ENCODE data around the gene RABGAP1L. TPM values are rescaled to one million over a fixed set of nuclear protein-coding genes. Genes with fewer than 3 reads are reported as not detected.

The RABGAP1L gene
- total RNA-seq, 4 donors from 2014 or later = 39.3 to 101 (median 63.7) TPM

DNA sequence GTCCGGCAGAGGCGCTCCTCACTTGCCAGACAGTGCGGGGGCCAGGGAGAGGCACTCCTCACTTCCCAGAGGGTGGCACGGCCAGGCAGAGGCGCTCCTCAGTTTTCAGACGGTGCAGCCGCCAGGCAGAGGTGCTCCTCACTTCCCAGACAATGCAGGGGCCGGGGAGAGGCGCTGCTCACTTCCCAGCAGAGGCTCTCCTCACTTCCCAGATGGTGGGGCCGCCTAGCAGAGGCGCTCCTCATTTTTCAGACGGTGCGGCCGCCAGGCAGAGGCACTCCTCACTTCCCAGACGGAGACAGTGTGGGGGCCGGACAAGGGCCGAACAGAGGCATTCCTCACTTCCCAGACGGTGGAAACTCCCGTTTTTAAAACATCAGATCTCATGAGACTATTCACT, 602.0 kb downstream of the RABGAP1L start:
- DNase-seq (ENCODE audit: extremely low spot score) = no peak
- H3K4me3 ChIP-seq = no peak overlapping the region
- intact Hi-C loops (cut with DNase I) = no loop called here
- H3K9me3 ChIP-seq = no peaks in the 10 kb centered on the region
- WGBS = 91% methylated on average over 15 of the region's 19 CpGs
- H3K36me3 ChIP-seq = no peaks in the 10 kb centered on the region
- no peak overlapping the region for H3K27ac ChIP-seq (replicated peaks in 1 of 4)
- no peaks in the 10 kb centered on the region for H3K27me3 ChIP-seq
- no peaks in the 10 kb centered on the region for H3K4me1 ChIP-seq
- TF ChIP-seq, protein P1, sequence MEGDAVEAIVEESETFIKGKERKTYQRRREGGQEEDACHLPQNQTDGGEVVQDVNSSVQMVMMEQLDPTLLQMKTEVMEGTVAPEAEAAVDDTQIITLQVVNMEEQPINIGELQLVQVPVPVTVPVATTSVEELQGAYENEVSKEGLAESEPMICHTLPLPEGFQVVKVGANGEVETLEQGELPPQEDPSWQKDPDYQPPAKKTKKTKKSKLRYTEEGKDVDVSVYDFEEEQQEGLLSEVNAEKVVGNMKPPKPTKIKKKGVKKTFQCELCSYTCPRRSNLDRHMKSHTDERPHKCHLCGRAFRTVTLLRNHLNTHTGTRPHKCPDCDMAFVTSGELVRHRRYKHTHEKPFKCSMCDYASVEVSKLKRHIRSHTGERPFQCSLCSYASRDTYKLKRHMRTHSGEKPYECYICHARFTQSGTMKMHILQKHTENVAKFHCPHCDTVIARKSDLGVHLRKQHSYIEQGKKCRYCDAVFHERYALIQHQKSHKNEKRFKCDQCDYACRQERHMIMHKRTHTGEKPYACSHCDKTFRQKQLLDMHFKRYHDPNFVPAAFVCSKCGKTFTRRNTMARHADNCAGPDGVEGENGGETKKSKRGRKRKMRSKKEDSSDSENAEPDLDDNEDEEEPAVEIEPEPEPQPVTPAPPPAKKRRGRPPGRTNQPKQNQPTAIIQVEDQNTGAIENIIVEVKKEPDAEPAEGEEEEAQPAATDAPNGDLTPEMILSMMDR (IDR thresholded peaks at IDR 0.05) = no peak
- no peak for TF ChIP-seq EP300 (IDR thresholded peaks at IDR 0.05)
- TF ChIP-seq POLR2AphosphoS5 (IDR thresholded peaks at IDR 0.05) = no peak
- TF ChIP-seq POLR2A (IDR thresholded peaks at IDR 0.05; ENCODE audit: low read depth) = no peak

DNA sequence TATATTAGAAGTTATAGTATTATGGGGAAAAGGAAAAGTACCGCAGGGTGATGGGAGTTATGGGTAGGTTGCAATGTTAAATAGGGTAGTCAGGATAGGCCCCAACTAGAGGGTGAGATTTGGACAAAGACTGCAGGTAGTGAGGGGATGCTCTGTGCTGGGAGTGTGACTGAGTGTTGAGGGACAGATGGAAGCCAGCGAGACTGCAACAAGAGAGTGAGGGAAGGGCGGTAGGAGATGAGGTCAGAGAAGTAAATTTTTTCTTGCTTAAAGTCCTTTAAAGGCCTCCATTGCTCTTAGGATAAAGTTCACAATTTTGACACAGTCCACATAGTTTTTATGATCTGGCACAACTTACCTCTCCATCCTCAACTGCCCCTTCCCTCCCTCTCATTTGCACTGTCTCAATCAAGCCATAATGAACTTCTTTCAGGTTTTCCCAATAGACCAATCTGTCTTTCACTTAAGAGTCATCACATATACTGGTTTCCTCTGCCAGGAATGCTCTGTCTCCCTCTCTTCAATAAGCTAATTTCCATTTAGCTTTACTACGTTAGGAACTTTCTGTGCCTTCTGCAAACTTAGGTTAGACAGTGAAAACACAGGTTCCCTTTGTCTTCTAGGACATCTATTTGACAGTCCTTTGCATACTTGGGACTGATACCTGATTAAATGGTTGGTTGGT, 602.7 kb downstream of the RABGAP1L start:
- Histone ChIP-seq H3K4me1 (no peaks in the 10 kb centered on the region), H3K36me3 (no peaks in the 10 kb centered on the region), H3K9me3 (no peaks in the 10 kb centered on the region), H3K27ac (replicated peaks in 1 of 4) (no peak overlapping the region), H3K4me3 (no peak overlapping the region), H3K27me3 (no peaks in the 10 kb centered on the region)
- intact Hi-C loops (cut with DNase I) = no loop called here
- DNase-seq (ENCODE audit: extremely low spot score) = no peak
- WGBS = 89% methylated on average over 4 of the region's 4 CpGs
- TF ChIP-seq, protein P1 (IDR thresholded peaks at IDR 0.05) = no peak
- TF ChIP-seq POLR2AphosphoS5 (IDR thresholded peaks at IDR 0.05) = no peak
- no peak for TF ChIP-seq POLR2A (IDR thresholded peaks at IDR 0.05; ENCODE audit: low read depth)
- TF ChIP-seq EP300 (IDR thresholded peaks at IDR 0.05) = no peak

DNA sequence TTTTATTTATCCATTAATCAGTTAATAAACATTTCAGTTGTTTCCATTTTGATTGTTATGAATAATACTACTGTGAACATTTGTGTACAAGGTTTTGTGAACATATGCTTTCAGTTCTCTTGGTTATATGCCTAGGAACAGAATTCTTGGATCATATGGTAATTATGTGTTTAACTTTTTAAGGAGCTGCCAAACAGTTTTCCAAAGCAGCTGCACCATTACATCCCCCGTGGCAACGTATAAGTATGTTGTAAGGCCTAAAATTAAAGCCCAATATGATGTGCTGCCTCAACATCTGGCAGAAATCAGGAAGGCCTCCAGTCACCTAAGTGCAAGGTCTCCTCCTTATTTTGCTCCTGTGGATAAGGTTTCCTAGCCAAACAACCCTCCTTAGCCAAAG, 604.9 kb downstream of the RABGAP1L start:
- no peak for DNase-seq (ENCODE audit: extremely low spot score)
- intact Hi-C loops (cut with DNase I) = no loop called here
- Histone ChIP-seq H3K27ac (replicated peaks in 1 of 4) (no peak overlapping the region), H3K36me3 (no peaks in the 10 kb centered on the region), H3K4me1 (no peaks in the 10 kb centered on the region), H3K27me3 (no peaks in the 10 kb centered on the region), H3K9me3 (no peaks in the 10 kb centered on the region), H3K4me3 (no peak overlapping the region)
- TF ChIP-seq POLR2AphosphoS5 (IDR thresholded peaks at IDR 0.05) (no peak), POLR2A (IDR thresholded peaks at IDR 0.05; ENCODE audit: low read depth) (no peak), EP300 (IDR thresholded peaks at IDR 0.05) (no peak)
- TF ChIP-seq, protein P1 (IDR thresholded peaks at IDR 0.05) = no peak
- WGBS = 57% methylated on average over 2 of the region's 2 CpGs

DNA sequence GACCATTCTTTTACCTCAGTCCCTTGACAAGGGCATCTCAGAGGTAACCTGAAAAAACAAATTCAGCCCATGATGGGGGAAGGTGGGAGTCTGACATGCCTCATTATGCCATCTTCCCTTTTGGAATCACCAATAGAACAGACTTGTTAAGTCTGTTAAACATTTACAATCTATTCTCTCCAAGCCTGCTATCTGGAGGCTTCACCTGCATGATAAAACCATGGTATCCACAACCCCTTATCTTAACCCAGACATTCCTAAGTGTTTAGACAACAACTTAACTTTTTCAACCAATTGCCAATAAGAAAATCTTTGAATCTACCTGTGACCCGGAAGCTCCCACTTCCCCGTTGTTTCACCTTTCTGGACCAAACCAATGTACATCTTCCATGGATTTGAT, 607.4 kb downstream of the RABGAP1L start:
- Histone ChIP-seq H3K36me3 (no peaks in the 10 kb centered on the region), H3K27ac (replicated peaks in 1 of 4) (no peak overlapping the region), H3K4me3 (no peak overlapping the region), H3K27me3 (no peaks in the 10 kb centered on the region), H3K4me1 (no peaks in the 10 kb centered on the region), H3K9me3 (no peaks in the 10 kb centered on the region)
- intact Hi-C loops (cut with DNase I) = no loop called here
- no peak for DNase-seq (ENCODE audit: extremely low spot score)
- TF ChIP-seq POLR2AphosphoS5 (IDR thresholded peaks at IDR 0.05) (no peak), EP300 (IDR thresholded peaks at IDR 0.05) (no peak), POLR2A (IDR thresholded peaks at IDR 0.05; ENCODE audit: low read depth) (no peak)
- TF ChIP-seq, protein P1 (IDR thresholded peaks at IDR 0.05) = no peak
- WGBS = 100% methylated on average over 2 of the region's 2 CpGs

DNA sequence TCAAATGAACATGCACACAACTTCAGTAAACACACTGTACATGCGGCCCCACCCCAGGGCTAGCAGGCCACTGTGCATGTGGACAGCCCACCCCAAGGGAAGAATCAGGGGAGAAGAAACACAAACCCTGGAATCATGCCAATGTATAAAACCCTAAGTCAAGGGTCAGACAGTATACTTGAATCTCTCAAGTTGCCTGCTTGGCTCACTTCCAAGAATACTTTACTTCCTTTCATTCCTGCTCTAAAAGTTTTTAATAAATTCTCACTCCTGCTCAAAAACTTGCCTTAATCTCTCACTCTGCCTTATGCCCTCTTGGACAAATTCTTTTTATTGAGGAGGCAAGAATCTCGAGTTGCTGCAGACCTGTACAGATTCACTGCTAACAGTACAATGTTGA, 609.2 kb downstream of the RABGAP1L start:
- TF ChIP-seq, protein P1 (IDR thresholded peaks at IDR 0.05) = no peak
- TF ChIP-seq POLR2AphosphoS5 (IDR thresholded peaks at IDR 0.05) = no peak
- TF ChIP-seq POLR2A (IDR thresholded peaks at IDR 0.05; ENCODE audit: low read depth) = no peak
- intact Hi-C loops (cut with DNase I) = no loop called here
- Histone ChIP-seq H3K9me3 (no peaks in the 10 kb centered on the region), H3K4me1 (no peaks in the 10 kb centered on the region), H3K36me3 (no peaks in the 10 kb centered on the region), H3K27ac (replicated peaks in 1 of 4) (no peak overlapping the region), H3K27me3 (no peaks in the 10 kb centered on the region), H3K4me3 (no peak overlapping the region)
- DNase-seq (ENCODE audit: extremely low spot score) = no peak
- WGBS = 52% methylated on average over 2 of the region's 2 CpGs
